HL-60 (cell line): ENCODE measurements around the gene DLEC1.
"Not testable (repeated sequence)": the region's sequence is repeated elsewhere in the genome, so short reads cannot be mapped to it uniquely, and the experiment has no call there.

ENCODE experiments used
- DNase-seq, 2 experiments: peaks; one replicate each; pipeline ENCODE4 v3.0.0-alpha.2; 2010 to 2020; ENCODE audit warnings: low read depth in 1 of 2, low spot score in 1 of 2
- H3K27ac ChIP-seq: fragments of 250-450 bp; sonication (Bioruptor Pico); replicated peaks from 2 replicates; pipeline ENCODE4 v1.5.1; 2020; ENCODE audit warnings: mild to moderate bottlenecking, moderate library complexity
- H3K27me3 ChIP-seq: fragments of 250-450 bp; sonication (Bioruptor Pico); 2 replicates; pipeline ENCODE4 v1.5.1; 2021; ENCODE audit warnings: mild to moderate bottlenecking, moderate library complexity; ENCODE audit not compliant: insufficient read depth, poor library complexity, severe bottlenecking
- H3K4me3 ChIP-seq: replicated peaks from 2 replicates; pipeline ENCODE4 v1.5.1; 2011; ENCODE audit warnings: mild to moderate bottlenecking, control low read depth, low read length; ENCODE audit not compliant: insufficient read depth
- GABPA ChIP-seq: IDR thresholded peaks from 2 replicates; pipeline ENCODE4 v1.6.1; 2012; ENCODE audit warnings: low read depth
- POLR2AphosphoS5 ChIP-seq: IDR thresholded peaks from 2 replicates; pipeline ENCODE4 v1.6.1; 2012; ENCODE audit warnings: low read depth
- SPI1 ChIP-seq: IDR thresholded peaks from 2 replicates; pipeline ENCODE4 v1.6.1; 2012; ENCODE audit warnings: low read depth, mild to moderate bottlenecking, borderline replicate concordance
- TF ChIP-seq, protein P1 (sequence below): IDR thresholded peaks from one replicate; pipeline ENCODE4 v1.5.1; 2011; ENCODE audit warnings: low read length, control low read depth, inconsistent platforms; ENCODE audit not compliant: insufficient read depth
- TF ChIP-seq, protein P2 (sequence below): IDR thresholded peaks from 2 replicates; pipeline ENCODE4 v1.6.1; 2012; ENCODE audit warnings: low read depth; ENCODE audit not compliant: insufficient replicate concordance

The DLEC1 gene

DNA sequence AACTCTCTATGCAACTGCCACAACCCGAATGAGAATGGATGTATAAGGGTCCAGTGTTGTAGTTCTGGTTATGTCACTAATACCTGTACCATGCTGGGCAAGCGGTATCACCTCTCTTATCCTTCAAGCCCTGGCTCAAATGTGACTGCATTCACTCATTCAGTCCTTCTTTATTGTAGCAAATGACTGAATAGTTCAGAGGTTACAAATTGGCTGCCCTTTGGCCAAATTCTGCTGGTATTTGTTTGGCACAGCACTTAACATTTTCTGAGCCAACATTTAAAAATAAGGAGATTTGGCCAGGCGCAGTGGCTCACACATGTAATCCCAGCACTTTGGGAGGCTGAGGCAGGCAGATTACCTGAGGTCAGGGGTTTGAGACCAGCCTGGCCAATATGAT, 47.5 kb downstream of the DLEC1 start:
- TF ChIP-seq GABPA (no peak), POLR2AphosphoS5 (no peak), SPI1 (no peak)
- TF ChIP-seq, protein P1, sequence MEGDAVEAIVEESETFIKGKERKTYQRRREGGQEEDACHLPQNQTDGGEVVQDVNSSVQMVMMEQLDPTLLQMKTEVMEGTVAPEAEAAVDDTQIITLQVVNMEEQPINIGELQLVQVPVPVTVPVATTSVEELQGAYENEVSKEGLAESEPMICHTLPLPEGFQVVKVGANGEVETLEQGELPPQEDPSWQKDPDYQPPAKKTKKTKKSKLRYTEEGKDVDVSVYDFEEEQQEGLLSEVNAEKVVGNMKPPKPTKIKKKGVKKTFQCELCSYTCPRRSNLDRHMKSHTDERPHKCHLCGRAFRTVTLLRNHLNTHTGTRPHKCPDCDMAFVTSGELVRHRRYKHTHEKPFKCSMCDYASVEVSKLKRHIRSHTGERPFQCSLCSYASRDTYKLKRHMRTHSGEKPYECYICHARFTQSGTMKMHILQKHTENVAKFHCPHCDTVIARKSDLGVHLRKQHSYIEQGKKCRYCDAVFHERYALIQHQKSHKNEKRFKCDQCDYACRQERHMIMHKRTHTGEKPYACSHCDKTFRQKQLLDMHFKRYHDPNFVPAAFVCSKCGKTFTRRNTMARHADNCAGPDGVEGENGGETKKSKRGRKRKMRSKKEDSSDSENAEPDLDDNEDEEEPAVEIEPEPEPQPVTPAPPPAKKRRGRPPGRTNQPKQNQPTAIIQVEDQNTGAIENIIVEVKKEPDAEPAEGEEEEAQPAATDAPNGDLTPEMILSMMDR, result no peak
- TF ChIP-seq, protein P2, sequence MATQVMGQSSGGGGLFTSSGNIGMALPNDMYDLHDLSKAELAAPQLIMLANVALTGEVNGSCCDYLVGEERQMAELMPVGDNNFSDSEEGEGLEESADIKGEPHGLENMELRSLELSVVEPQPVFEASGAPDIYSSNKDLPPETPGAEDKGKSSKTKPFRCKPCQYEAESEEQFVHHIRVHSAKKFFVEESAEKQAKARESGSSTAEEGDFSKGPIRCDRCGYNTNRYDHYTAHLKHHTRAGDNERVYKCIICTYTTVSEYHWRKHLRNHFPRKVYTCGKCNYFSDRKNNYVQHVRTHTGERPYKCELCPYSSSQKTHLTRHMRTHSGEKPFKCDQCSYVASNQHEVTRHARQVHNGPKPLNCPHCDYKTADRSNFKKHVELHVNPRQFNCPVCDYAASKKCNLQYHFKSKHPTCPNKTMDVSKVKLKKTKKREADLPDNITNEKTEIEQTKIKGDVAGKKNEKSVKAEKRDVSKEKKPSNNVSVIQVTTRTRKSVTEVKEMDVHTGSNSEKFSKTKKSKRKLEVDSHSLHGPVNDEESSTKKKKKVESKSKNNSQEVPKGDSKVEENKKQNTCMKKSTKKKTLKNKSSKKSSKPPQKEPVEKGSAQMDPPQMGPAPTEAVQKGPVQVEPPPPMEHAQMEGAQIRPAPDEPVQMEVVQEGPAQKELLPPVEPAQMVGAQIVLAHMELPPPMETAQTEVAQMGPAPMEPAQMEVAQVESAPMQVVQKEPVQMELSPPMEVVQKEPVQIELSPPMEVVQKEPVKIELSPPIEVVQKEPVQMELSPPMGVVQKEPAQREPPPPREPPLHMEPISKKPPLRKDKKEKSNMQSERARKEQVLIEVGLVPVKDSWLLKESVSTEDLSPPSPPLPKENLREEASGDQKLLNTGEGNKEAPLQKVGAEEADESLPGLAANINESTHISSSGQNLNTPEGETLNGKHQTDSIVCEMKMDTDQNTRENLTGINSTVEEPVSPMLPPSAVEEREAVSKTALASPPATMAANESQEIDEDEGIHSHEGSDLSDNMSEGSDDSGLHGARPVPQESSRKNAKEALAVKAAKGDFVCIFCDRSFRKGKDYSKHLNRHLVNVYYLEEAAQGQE, result no peak
- H3K4me3 ChIP-seq, result no peak overlapping the region
- no peak for DNase-seq
- H3K27ac ChIP-seq, result no peak overlapping the region
- H3K27me3 ChIP-seq, result peaks cover 2% of the 10 kb centered on the region

DNA sequence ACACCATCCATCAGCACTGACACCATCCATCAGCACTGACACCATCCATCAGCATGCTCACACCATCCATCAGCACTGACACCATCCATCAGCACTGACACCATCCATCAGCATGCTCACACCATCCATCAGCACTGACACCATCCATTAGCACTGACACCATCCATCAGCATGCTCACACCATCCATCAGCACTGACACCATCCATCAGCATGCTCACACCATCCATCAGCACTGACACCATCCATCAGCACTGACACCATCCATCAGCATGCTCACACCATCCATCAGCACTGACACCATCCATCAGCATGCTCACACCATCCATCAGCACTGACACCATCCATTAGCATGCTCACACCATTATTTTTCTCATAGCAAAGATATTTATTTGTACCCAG, 48.3 kb downstream of the DLEC1 start:
- H3K27me3 ChIP-seq, H3K4me3 ChIP-seq, DNase-seq, H3K27ac ChIP-seq: not testable (repeated sequence)

DNA sequence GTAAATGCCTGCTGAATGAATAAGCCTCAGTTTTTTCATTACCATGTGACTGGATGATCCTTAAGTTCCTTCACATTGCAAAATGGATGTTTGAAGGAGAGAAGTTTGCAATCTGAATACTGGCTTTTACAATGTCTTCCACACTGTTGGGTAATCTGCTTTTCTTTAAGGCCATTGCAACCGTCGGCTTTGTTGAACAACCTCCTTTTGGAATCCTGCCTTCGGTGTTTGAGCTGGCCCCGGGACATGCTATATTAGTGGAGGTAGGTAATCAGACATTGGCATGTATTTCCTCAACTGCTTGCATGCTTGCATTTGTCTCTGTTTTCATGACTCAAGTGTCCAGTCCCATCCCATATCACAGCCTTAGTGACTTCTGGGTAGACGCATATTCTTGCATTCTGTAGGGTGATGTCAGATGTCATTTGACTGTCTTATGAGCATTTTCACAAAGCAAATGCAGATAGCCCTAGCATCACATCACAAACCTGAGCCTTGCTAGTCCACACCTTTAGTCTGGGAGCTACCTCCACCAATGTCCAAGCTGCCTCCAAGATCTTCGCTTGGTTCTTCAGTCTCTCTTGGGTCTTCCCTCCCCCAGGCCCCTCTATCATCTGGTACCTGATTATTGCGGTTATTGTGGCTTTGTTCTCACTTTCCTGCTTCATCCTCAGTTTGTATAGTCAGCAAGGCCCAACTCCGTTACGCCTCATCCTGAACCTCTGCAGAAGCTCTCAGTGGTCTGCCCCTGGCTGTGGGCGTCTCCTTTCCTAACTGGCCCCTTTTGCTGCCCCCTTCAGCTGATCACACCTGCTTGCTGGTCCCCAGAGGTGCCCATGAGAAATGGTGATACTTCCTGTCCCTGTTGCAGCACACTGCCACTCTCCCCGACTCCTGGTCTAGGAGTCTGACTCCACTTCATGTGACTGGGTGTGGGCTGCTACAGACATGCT, 49.4 kb downstream of the DLEC1 start:
- H3K27ac ChIP-seq, result no peak overlapping the region
- peaks cover 2% of the 10 kb centered on the region for H3K27me3 ChIP-seq
- TF ChIP-seq, protein P2, result no peak
- TF ChIP-seq GABPA, result no peak
- TF ChIP-seq POLR2AphosphoS5, result no peak
- TF ChIP-seq, protein P1, result no peak
- no peak for TF ChIP-seq SPI1
- no peak overlapping the region for H3K4me3 ChIP-seq
- no peak for DNase-seq

DNA sequence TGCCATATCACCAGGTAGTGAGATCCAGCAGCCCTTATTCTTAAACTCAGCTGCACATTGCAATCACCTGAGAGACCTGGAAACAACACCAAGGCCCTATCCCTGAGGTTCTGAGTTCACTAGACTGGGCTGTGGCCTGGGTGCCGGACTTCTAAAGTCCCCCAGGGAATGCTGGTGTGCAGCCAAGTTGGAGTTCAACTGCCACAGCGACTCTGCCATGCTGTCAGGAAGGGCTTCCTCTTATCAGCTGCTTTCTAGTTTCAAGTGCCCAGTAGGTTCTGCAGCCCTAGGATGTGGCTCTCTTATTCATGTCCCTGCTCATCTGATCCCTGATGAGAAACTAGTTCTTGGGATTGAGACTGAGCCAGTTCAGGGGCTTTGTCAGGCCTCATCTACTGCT, 50.2 kb downstream of the DLEC1 start:
- Histone ChIP-seq H3K4me3 (no peak overlapping the region), H3K27ac (no peak overlapping the region), H3K27me3 (peaks cover 2% of the 10 kb centered on the region)
- TF ChIP-seq, protein P2, result no peak
- TF ChIP-seq SPI1 (no peak), POLR2AphosphoS5 (no peak), GABPA (no peak)
- TF ChIP-seq, protein P1, result no peak
- no peak for DNase-seq
